T-helper 2 cell treated with Interferon-gamma antibody and Interleukin-4, amounts not matched to agents 5 μg/mL and 100 μg/mL, for 36 hours (primary cell): ENCODE results near the gene BSPRY.

ENCODE experiments used
- DNase-seq: peaks from one replicate; pipeline ENCODE4 v3.0.0; 2021; ENCODE audit warnings: low spot score
- H3K27ac Mint-ChIP-seq: one replicate; pipeline ENCODE4 v1.8.0; 2021; ENCODE audit warnings: mild to moderate bottlenecking, mixed read lengths
- H3K27me3 Mint-ChIP-seq: one replicate; pipeline ENCODE4 v1.8.0; 2021; ENCODE audit warnings: low read depth, mixed read lengths
- H3K36me3 Mint-ChIP-seq: one replicate; pipeline ENCODE4 v1.8.0; 2021; ENCODE audit warnings: low read depth, mixed read lengths
- H3K4me1 Mint-ChIP-seq: one replicate; pipeline ENCODE4 v1.8.0; 2021; ENCODE audit warnings: low read depth, mixed read lengths
- H3K4me3 Mint-ChIP-seq: one replicate; pipeline ENCODE4 v1.8.0; 2022; ENCODE audit warnings: mild to moderate bottlenecking, moderate library complexity, mixed read lengths
- H3K9me3 Mint-ChIP-seq: one replicate; pipeline ENCODE4 v1.8.0; 2021; ENCODE audit warnings: mixed read lengths

Gene BSPRY

DNA sequence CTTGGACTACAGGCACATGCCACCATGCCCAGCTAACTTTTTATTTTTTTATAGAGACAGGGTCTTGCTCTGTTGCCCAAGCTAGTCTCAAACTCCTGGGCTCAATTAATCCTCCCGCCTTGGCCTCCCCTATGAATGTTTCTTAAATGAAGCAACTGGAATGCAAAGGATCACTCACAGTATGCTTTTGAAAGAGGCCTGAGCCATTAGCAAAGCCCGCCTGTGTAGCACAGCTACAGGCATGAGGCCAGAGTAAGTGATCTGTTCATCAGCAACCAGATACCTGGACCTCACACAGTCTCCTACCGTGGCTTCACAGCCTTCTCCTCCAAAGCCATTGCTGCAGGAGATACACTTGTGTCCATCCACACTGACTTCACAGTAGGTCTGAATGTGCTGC, 29.3 kb upstream of the BSPRY start:
- H3K36me3 Mint-ChIP-seq: no peaks in the 10 kb centered on the region
- no peak overlapping the region for H3K27ac Mint-ChIP-seq
- H3K4me1 Mint-ChIP-seq: no peaks in the 10 kb centered on the region
- H3K9me3 Mint-ChIP-seq: no peaks in the 10 kb centered on the region
- H3K4me3 Mint-ChIP-seq: no peak overlapping the region
- H3K27me3 Mint-ChIP-seq: no peaks in the 10 kb centered on the region
- no peak for DNase-seq

DNA sequence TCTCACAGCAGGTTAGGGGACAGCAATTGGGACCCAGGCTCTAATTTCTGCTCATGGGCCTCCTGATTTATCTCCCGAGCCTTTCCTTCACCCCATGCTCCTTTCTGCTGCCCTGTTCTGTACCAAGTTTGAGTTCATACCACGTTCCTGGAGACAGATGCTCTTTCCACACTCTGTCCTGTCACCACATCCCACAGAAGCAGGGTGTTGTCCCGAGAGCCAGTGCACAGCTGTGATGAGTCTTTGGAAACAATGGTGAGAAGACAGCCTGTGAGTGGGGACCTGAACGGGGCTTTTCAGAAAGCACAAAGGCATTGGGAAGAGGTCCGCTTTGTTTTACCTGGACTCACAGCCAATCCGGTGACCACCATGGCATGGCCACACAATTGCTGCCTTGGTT, 26.7 kb upstream of the BSPRY start:
- no peaks in the 10 kb centered on the region for H3K9me3 Mint-ChIP-seq
- no peak overlapping the region for H3K27ac Mint-ChIP-seq
- no peaks in the 10 kb centered on the region for H3K36me3 Mint-ChIP-seq
- no peak for DNase-seq
- no peaks in the 10 kb centered on the region for H3K4me1 Mint-ChIP-seq
- no peak overlapping the region for H3K4me3 Mint-ChIP-seq
- no peaks in the 10 kb centered on the region for H3K27me3 Mint-ChIP-seq

DNA sequence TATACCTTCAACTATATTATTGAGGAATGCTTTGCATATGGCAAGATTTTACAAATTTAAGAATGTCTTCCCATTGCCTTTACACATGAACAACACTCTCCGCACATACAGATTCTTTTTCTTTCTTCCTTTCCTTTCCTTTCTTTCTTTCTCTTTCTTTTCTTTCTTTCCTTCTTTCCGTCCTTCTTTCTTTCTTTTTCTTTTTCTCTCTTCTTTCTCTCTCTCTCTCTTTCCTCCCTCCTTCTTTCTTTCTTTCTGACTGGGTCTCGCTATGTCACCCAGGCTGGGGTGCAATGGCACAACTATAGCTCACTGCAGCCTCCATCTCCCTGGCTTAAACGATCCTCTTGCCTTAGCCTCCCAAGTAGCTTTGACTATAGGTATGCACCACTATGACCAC, 23.1 kb upstream of the BSPRY start:
- H3K27me3 Mint-ChIP-seq: no peaks in the 10 kb centered on the region
- no peaks in the 10 kb centered on the region for H3K36me3 Mint-ChIP-seq
- no peaks in the 10 kb centered on the region for H3K9me3 Mint-ChIP-seq
- no peak overlapping the region for H3K27ac Mint-ChIP-seq
- H3K4me3 Mint-ChIP-seq: no peak overlapping the region
- DNase-seq: no peak
- H3K4me1 Mint-ChIP-seq: no peaks in the 10 kb centered on the region

DNA sequence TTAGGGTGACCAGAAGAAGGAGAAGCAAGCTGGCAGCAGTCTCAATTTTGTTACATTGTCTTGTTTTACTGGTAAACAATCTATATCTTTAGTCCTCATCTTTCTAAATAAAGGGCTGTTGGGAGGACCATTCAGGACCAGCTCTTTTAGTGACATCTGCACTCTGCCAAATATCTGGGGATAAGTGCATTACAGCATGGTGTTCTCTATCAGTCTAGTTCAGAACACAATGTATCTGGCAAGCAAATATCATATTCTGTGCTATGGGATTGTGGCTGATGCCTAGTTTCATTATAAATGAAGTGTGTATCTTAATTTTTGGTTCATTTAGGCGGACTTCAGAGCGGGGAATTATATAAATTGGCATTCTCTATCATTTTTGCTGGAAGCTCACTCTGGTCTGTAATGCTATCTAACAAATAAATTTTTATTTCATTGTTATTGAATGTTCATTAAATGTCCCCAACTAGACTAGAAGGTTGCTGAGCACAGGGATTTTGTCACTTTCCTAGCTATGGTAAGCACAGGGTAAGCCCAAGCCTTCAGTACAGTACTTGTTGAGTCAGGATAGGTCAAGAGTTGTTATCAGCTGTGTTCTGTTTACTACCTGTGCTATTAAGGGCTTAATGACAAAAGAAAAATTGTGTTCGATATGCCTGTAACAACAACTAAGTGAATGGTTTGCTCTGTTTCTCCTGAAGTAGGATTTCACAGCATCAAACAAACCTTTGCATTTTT, 21.1 kb upstream of the BSPRY start:
- H3K27me3 Mint-ChIP-seq: no peaks in the 10 kb centered on the region
- no peak overlapping the region for H3K27ac Mint-ChIP-seq
- H3K4me3 Mint-ChIP-seq: no peak overlapping the region
- no peaks in the 10 kb centered on the region for H3K9me3 Mint-ChIP-seq
- H3K36me3 Mint-ChIP-seq: no peaks in the 10 kb centered on the region
- no peaks in the 10 kb centered on the region for H3K4me1 Mint-ChIP-seq
- no peak for DNase-seq

DNA sequence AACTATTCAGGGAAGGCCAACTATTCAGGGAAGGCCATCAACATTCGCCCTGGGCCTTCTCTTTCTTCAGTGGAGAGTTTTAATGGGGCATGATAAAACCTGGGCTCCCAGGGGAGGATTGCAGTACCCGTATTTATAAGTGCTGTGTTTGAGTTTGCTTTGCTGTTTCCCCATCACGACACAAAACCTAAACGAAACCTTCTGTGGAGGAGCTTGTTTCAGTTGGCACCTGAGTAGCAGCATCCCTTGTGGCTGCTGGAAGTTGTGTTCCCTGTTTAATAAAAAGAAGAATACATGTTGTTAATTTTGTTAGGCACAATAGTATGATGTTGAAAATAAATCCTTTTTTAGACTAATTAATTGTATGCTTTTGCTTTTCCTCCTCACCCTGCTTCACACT, 17.6 kb upstream of the BSPRY start:
- H3K4me1 Mint-ChIP-seq: no peaks in the 10 kb centered on the region
- peaks cover 3% of the 10 kb centered on the region for H3K27me3 Mint-ChIP-seq
- H3K9me3 Mint-ChIP-seq: no peaks in the 10 kb centered on the region
- no peak overlapping the region for H3K27ac Mint-ChIP-seq
- no peak overlapping the region for H3K4me3 Mint-ChIP-seq
- H3K36me3 Mint-ChIP-seq: no peaks in the 10 kb centered on the region
- DNase-seq: no peak

DNA sequence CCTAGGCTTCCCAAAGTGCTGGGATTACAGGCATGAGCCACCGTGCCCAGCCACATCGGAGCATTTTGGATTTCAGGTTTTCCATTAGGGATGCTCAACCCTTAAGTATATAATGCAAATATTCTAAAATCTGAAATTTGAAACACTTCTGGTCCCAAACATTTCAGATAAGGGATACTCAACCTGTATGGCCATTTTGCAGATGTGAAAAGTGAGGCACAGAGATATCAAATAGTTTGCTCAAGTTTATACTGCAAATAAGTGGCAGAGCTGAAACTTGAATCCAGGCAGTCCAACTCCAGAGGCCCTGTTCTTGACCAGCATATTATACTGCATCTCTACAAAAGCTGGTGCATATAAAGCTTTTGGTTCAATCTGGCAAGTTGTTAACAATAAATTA, 11.6 kb upstream of the BSPRY start:
- Mint-ChIP-seq H3K27ac (no peak overlapping the region), H3K27me3 (peaks cover 6% of the 10 kb centered on the region), H3K4me1 (peaks cover 25% of the 10 kb centered on the region), H3K9me3 (no peaks in the 10 kb centered on the region), H3K4me3 (no peak overlapping the region), H3K36me3 (no peaks in the 10 kb centered on the region)
- no peak for DNase-seq

DNA sequence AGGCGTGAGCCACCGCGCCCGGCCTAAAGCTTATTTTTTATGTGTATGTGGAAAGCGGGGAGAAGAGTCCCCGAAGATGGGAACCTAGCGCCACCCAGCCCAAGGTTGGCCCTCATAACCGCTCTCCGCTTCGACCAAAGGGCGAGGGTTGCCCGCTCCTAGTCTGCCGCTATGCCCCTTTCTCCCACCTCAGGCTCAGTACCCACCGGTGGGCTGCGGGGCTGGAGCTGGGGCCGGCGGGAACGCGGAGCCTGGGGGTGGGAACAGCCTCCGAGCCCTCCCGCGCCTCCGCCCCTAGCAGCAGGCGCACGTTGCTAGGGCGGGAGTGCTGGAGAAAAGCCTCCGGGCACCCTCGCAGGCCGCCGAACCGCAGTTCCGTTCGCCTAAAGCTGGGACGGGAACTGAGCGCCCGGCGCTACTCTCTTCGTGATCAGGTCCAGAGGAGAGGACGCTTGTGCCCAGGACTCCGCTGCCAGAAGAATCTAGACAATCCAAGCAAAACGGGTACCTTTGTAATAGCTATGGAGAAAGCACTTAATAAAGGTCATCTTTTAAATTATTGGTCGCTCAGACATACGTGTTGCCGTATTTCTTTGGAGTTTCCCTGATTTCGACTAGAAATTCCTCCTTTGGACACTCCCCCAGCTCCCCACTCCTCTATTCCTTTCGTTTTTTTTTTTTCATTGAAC, 9.2 kb upstream of the BSPRY start, which contains the start of gene WDR31:
WDR31 (minus strand) TSS at position 265 of the 689 bp plus-strand sequence. CDS start 8,253 bp downstream, outside the sequence.
- Mint-ChIP-seq H3K36me3 (no peaks in the 10 kb centered on the region), H3K27ac (peak within 1 kb of the TSS; percentile 38), H3K27me3 (peaks cover 6% of the 10 kb centered on the region), H3K9me3 (no peaks in the 10 kb centered on the region), H3K4me3 (peak within 1 kb of the TSS; percentile 80), H3K4me1 (peaks cover 27% of the 10 kb centered on the region)
- peak; percentile 81 for DNase-seq

DNA sequence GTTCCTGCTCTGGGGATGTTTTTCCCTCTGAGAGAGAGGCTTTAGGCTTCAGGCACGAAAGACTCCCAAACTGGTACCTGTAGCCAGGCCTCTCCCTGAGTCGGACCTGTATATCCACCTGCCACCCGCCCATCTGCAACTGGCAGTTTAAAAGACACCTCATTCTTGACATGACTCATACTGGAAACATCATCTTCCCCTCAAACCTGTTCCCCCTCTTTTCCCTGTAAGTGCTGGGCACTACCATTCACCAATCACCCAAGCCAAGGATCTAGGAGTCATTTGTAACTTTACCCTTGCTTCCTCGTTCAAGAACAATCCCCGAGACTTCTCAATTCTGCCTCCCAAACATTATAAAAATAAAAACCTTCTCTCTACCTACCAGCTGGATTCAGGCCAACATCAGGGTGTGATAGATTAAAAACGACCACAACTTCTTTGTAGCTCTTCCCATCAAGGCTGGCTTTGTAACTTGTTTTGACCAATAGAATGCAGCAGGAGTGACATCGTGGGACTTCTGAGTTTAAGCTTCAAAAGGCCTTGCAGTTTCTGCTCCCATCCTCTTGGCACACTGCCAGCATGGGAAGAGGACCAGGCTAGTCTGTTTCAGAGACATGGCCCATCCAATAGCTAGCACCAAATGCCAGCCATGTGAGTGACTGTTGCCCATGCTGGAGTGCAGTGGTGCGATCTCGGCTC, 7.5 kb upstream of the BSPRY start:
- peaks cover 3% of the 10 kb centered on the region for H3K27me3 Mint-ChIP-seq
- no peaks in the 10 kb centered on the region for H3K36me3 Mint-ChIP-seq
- no peak for DNase-seq
- H3K9me3 Mint-ChIP-seq: no peaks in the 10 kb centered on the region
- peak overlapping the region; percentile 24 for H3K27ac Mint-ChIP-seq
- H3K4me1 Mint-ChIP-seq: peaks cover 31% of the 10 kb centered on the region
- H3K4me3 Mint-ChIP-seq: peak overlapping the region; percentile 16

DNA sequence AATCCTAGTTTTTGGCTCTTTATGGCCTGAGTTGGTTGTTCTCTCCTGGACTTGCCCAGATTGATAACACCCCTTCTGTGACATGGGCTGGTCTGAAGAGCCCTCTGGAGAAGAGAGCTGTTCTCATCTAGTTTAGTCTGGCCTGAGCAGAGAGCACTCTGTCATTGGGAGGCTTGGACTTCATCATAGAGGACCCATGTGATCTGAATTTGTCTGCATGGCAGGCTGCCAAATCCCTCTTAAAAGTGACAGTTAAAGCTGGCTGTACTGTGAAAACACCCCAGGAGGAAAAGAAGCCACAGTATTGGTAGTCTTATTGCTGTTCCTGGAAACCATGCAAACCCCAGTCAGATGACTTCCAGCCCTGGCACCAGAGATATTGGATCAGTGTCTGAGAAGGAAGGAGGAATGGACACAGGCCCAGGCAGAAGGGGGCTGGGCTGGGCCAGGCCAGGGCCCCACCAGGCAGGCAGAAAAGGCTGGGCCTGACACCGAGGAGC, 5.6 kb upstream of the BSPRY start:
- DNase-seq: no peak
- H3K4me3 Mint-ChIP-seq: no peak overlapping the region
- no peaks in the 10 kb centered on the region for H3K36me3 Mint-ChIP-seq
- H3K27me3 Mint-ChIP-seq: peaks cover 3% of the 10 kb centered on the region
- H3K4me1 Mint-ChIP-seq: peaks cover 42% of the 10 kb centered on the region
- H3K27ac Mint-ChIP-seq: peak overlapping the region; percentile 39
- H3K9me3 Mint-ChIP-seq: no peaks in the 10 kb centered on the region

DNA sequence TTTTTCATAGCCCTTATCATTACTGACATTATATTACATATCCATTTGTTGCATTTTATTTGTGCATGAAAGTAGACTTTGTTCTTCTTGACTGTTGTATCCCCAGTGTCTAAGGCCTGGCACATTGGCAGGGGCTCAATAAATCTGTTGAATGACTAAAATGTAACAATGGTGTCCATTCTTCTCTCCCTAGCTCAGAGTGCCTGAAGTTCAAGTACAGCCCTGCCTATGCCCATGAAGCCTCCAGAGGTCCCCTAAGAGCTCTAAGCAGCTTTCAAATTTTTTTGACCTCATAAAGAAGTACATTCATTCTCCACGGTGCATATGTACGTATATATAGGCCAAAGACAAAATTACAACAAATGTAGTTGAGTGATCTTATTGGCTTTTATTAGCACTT, 4.2 kb upstream of the BSPRY start:
- no peak for DNase-seq
- Mint-ChIP-seq H3K4me1 (peaks cover 38% of the 10 kb centered on the region), H3K9me3 (no peaks in the 10 kb centered on the region), H3K27me3 (no peaks in the 10 kb centered on the region), H3K36me3 (no peaks in the 10 kb centered on the region), H3K4me3 (no peak overlapping the region), H3K27ac (no peak overlapping the region)

DNA sequence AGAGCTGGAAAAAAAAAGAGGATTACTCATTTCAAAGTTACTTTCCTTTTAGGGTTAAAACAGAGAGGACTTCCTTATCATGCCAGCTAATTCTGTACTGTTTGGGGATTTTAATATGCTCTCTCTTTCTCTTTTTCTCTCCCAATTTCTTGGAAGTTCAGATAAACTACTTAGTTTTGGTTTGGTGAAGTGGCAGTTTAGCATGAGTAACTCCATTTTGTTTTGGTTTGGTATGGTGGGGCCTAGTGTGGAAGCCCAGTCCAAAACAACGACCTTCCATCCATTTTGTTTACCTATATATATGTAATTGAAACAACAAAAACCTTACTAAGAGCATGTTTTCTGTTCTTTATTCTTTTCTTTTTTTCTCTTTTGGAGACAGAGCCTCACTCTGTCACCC, 3.7 kb upstream of the BSPRY start:
- Mint-ChIP-seq H3K9me3 (no peaks in the 10 kb centered on the region), H3K27me3 (no peaks in the 10 kb centered on the region), H3K4me3 (no peak overlapping the region), H3K36me3 (no peaks in the 10 kb centered on the region), H3K27ac (no peak overlapping the region), H3K4me1 (peaks cover 38% of the 10 kb centered on the region)
- DNase-seq: no peak

DNA sequence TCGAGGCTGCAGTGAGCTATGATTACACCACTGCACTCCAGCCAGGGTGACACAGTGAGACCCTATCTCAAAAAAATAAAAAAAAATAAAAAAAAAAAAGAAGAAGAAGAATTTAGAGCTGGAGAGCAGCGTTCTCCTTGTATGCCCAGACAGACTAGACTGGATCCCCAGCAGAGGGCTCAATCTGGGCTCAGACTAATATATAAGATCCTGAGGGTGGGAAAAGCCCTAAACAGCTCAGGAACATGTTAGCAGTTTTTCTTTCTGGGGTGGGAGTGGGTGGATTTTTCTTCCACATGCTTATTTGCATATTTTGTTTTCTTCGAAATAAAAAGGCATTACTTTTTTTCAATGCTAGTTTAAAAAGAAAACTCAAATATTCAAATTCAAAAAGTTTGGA, 904 bp upstream of the BSPRY start:
- H3K4me1 Mint-ChIP-seq: peaks cover 41% of the 10 kb centered on the region
- H3K9me3 Mint-ChIP-seq: no peaks in the 10 kb centered on the region
- peaks cover 5% of the 10 kb centered on the region for H3K36me3 Mint-ChIP-seq
- H3K27ac Mint-ChIP-seq: no peak overlapping the region
- no peak overlapping the region for H3K4me3 Mint-ChIP-seq
- no peak for DNase-seq
- H3K27me3 Mint-ChIP-seq: no peaks in the 10 kb centered on the region

DNA sequence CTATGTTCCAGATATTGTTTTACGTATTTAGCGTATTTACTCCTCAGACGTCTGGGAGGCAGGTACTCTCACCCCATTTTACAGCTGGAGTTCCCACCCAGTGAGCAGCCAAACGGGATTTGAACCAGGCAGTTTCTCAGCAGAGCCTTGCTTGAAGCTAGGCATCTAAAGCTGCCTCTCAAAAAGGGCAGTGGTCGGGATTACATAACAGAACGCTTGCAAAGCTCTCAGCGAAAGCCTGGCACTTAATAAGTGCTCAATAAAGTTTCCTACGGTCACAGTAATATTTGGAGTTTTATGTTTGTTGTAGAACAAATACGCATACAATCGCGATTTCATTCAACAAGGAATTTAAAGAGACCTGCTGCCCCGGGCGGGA, 286 bp upstream of the BSPRY start:
- Mint-ChIP-seq H3K4me3 (peak overlapping the region; percentile 71), H3K27ac (peak overlapping the region; percentile 66), H3K9me3 (no peaks in the 10 kb centered on the region), H3K4me1 (peaks cover 40% of the 10 kb centered on the region), H3K36me3 (peaks cover 5% of the 10 kb centered on the region), H3K27me3 (no peaks in the 10 kb centered on the region)
- DNase-seq: no peak

DNA sequence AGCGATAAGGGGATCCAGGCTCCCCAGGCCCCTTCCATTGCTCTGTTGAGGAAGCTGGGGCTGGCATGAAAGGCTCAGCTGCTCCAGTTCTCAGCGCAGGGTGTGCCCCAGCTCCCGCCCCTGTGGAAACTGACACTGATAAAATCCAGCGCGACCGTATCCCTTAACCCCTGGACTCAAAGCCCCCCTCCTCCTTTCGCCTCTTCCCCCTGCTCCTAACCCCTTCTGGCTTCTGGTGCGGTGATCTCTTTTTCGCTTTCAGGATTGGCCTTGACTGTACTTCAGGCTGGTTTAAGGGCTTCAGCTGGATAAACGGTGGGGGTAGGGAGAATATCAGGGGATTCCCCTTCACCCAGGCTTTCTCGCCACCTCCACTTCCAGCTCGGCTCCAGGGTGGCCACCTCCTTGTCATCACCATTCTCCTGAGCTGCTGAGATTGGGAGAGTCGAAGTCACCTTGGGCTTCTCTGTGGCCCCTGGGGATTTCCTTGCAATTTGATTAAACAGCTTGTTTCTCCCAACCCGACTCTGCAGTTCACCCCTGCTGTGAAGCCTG, 843 bp downstream of the BSPRY start:
- Mint-ChIP-seq H3K4me1 (peaks cover 40% of the 10 kb centered on the region), H3K36me3 (peaks cover 5% of the 10 kb centered on the region), H3K27ac (peak overlapping the region; percentile 84), H3K27me3 (no peaks in the 10 kb centered on the region), H3K4me3 (peak overlapping the region; percentile 91), H3K9me3 (no peaks in the 10 kb centered on the region)
- DNase-seq: peak; percentile 30
